ENCODE data around the gene ATXN10.

ATXN10 gene

GRCh38 chr22:45763236-45763624 is 91.6 kb downstream of the ATXN10 start:
- Histone ChIP-seq H3K4me2 (ENCODE audit: low read length) (no peak overlapping the region), H3K36me3 (ENCODE audit: control insufficient read depth, low read length) (peaks cover 40% of the 10 kb centered on the region), H3K4me3 (ENCODE audit: low read length) (no peak overlapping the region), H4K20me1 (ENCODE audit: control insufficient read depth, insufficient read depth, low read depth, low read length) (no peaks in the 10 kb centered on the region), H3K9me3 (ENCODE audit: control insufficient read depth, insufficient read depth, low read length) (no peaks in the 10 kb centered on the region), H3K9me2 (replicated peaks; ENCODE audit: control insufficient read depth, low read length) (no peaks in the 10 kb centered on the region), H3K27me3 (ENCODE audit: control insufficient read depth, low read length) (no peaks in the 10 kb centered on the region), H3K4me1 (ENCODE audit: control insufficient read depth, low read length) (peaks cover 68% of the 10 kb centered on the region), H3K27ac (ENCODE audit: low read depth, low read length) (no peak overlapping the region), H3F3A (ENCODE audit: control insufficient read depth, insufficient read depth) (peaks cover 11% of the 10 kb centered on the region; the same call in 1 of the 2 replicates), H3K79me2 (ENCODE audit: control insufficient read depth, low read length) (peaks cover 45% of the 10 kb centered on the region)
- TF ChIP-seq EZH2phosphoT487 (IDR thresholded peaks at IDR 0.05; ENCODE audit: borderline replicate concordance, low read length) (no peak), CTCF (IDR thresholded peaks at IDR 0.05; ENCODE audit: low read depth, low read length, poor library complexity, severe bottlenecking) (no peak)

DNA sequence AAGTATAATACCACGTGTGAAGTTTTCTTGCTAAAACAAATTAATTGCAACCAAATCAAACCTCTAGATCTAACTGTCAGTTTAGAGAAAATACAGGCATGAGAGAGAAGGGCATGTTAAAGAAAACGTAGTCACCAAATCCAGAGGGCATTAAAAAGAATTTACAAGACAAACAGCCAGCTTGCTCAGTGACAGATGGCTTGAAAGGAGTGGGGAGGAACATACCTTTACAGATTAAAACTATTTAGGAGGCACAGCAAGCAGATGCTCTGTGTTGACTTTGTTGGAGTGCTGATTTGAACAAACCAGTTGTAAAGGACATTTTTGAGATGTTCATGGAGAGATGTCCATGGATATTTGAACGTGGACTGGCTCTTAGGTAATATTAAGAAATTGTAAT is 96.9 kb downstream of the ATXN10 start:
- TF ChIP-seq EZH2phosphoT487 (IDR thresholded peaks at IDR 0.05; ENCODE audit: borderline replicate concordance, low read length) (no peak), CTCF (IDR thresholded peaks at IDR 0.05; ENCODE audit: low read depth, low read length, poor library complexity, severe bottlenecking) (no peak)
- Histone ChIP-seq H3F3A (ENCODE audit: control insufficient read depth, insufficient read depth) (peaks cover 49% of the 10 kb centered on the region), H3K4me2 (ENCODE audit: low read length) (peak overlapping the region; percentile 78), H3K27ac (ENCODE audit: low read depth, low read length) (peak overlapping the region; percentile 100), H3K4me1 (ENCODE audit: control insufficient read depth, low read length) (peaks cover 94% of the 10 kb centered on the region), H3K36me3 (ENCODE audit: control insufficient read depth, low read length) (peaks cover 54% of the 10 kb centered on the region), H3K4me3 (ENCODE audit: low read length) (peak overlapping the region; percentile 57), H4K20me1 (ENCODE audit: control insufficient read depth, insufficient read depth, low read depth, low read length) (no peaks in the 10 kb centered on the region), H3K9me2 (replicated peaks; ENCODE audit: control insufficient read depth, low read length) (no peaks in the 10 kb centered on the region), H3K79me2 (ENCODE audit: control insufficient read depth, low read length) (peaks cover 63% of the 10 kb centered on the region), H3K9me3 (ENCODE audit: control insufficient read depth, insufficient read depth, low read length) (no peaks in the 10 kb centered on the region), H3K27me3 (ENCODE audit: control insufficient read depth, low read length) (no peaks in the 10 kb centered on the region)

DNA sequence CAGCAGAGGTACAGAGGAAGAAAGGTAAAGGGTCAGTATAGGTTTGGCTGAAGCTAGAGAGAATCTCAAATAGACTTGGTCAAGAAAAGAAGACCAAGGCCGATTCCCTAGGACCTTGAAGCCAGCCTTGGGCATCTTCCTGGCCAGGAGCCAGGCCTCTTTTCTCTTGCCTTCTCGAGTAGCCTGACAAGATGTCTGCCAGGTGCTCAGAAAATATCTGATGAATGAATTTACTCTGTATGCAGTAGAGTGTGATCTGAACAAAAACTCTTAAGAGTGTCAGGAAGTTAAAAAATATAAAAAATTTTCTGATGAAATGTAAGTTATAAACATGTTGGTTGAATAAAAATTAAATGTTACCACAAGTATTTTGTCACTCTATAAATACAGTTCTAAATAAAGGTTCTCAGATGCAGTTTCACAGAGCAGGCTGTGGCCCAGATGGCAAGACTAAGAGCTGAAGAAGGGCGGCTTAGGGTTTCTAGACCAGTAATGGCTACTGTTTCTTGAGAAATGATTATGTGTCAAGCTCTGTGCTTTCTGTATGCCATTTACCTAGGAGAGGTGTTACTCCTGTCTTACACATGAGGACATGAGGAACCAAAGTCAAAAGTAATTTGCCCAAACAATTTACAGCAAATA is 98.1 kb downstream of the ATXN10 start:
- H3K9me2 ChIP-seq (replicated peaks; ENCODE audit: control insufficient read depth, low read length), result no peaks in the 10 kb centered on the region
- H3K27ac ChIP-seq (ENCODE audit: low read depth, low read length), result peak overlapping the region; percentile 100
- peaks cover 60% of the 10 kb centered on the region for H3K36me3 ChIP-seq (ENCODE audit: control insufficient read depth, low read length)
- peak overlapping the region; percentile 78 for H3K4me2 ChIP-seq (ENCODE audit: low read length)
- no peak for TF ChIP-seq CTCF (IDR thresholded peaks at IDR 0.05; ENCODE audit: low read depth, low read length, poor library complexity, severe bottlenecking)
- no peaks in the 10 kb centered on the region for H3K9me3 ChIP-seq (ENCODE audit: control insufficient read depth, insufficient read depth, low read length)
- peaks cover 100% of the 10 kb centered on the region for H3K4me1 ChIP-seq (ENCODE audit: control insufficient read depth, low read length)
- H3K27me3 ChIP-seq (ENCODE audit: control insufficient read depth, low read length), result no peaks in the 10 kb centered on the region
- peaks cover 73% of the 10 kb centered on the region for H3K79me2 ChIP-seq (ENCODE audit: control insufficient read depth, low read length)
- H3F3A ChIP-seq (ENCODE audit: control insufficient read depth, insufficient read depth), result peaks cover 59% of the 10 kb centered on the region
- H4K20me1 ChIP-seq (ENCODE audit: control insufficient read depth, insufficient read depth, low read depth, low read length), result no peaks in the 10 kb centered on the region
- peak overlapping the region; percentile 57 for H3K4me3 ChIP-seq (ENCODE audit: low read length)

Measured in DOHH2 (cell line).